AG09309 (cell line): ENCODE data around the gene SPATA6L.

Experiments
- DNase-seq: peaks from one replicate; pipeline ENCODE4 v3.0.0-alpha.2; 2010; ENCODE audit warnings: low read depth
- H3K4me3 ChIP-seq: 2 replicates; pipeline ENCODE4 v1.5.1; 2011; ENCODE audit warnings: mild to moderate bottlenecking, low read depth, low read length, moderate library complexity; ENCODE audit not compliant: control insufficient read depth
- CTCF ChIP-seq: IDR thresholded peaks from 2 replicates; pipeline ENCODE4 v1.5.1; 2011; ENCODE audit warnings: mild to moderate bottlenecking, low read depth, low read length, inconsistent platforms; ENCODE audit not compliant: insufficient read depth, control insufficient read depth; ENCODE audit errors: missing control alignments

Gene SPATA6L

GRCh38 chr9:4689021-4689420, 22.7 kb upstream of the SPATA6L start:
- TF ChIP-seq CTCF: no peak
- no peak for DNase-seq
- H3K4me3 ChIP-seq: no peak overlapping the region

GRCh38 chr9:4686584-4686983, 20.3 kb upstream of the SPATA6L start:
- no peak for TF ChIP-seq CTCF
- no peak for DNase-seq
- no peak overlapping the region for H3K4me3 ChIP-seq

GRCh38 chr9:4686112-4686511, 19.8 kb upstream of the SPATA6L start:
- no peak for TF ChIP-seq CTCF
- no peak for DNase-seq
- H3K4me3 ChIP-seq: no peak overlapping the region

- no peak for DNase-seq
- TF ChIP-seq CTCF: no peak
These were observed 18.5 kb upstream of the SPATA6L start for GRCh38 chr9:4684820-4685219.

GRCh38 chr9:4680750-4681149, 14.5 kb upstream of the SPATA6L start:
- no peak for DNase-seq
- no peak for TF ChIP-seq CTCF
- peak overlapping the region; percentile 93 for H3K4me3 ChIP-seq

More at GRCh38 chr9:4684820-4685219, 18.5 kb upstream of the SPATA6L start:
- H3K4me3 ChIP-seq: no peak overlapping the region

GRCh38 chr9:4680173-4680525, 13.9 kb upstream of the SPATA6L start:
- no peak for TF ChIP-seq CTCF
- peak overlapping the region; percentile 93 for H3K4me3 ChIP-seq
- DNase-seq: no peak
